Measurements from ENCODE around the gene KYNU.
A peak's percentile ranks its signal among the peaks of the same experiment; 100 is the strongest.
"Not testable (repeated sequence)": the region's sequence is repeated elsewhere in the genome, so short reads cannot be mapped to it uniquely, and the experiment has no call there.

KYNU gene

GRCh38 chr2:143026411-143027054, 149.1 kb downstream of the KYNU start:
- DNase-seq (ENCODE audit: low spot score), result no peak

GRCh38 chr2:143029141-143029540, 151.7 kb downstream of the KYNU start:
- DNase-seq (ENCODE audit: low spot score), result no peak

- no peak for DNase-seq (ENCODE audit: low spot score)
Observed at GRCh38 chr2:143030127-143030526, 152.7 kb downstream of the KYNU start.

- DNase-seq (ENCODE audit: low spot score), result peak; percentile 69
Observed at GRCh38 chr2:143034292-143035074, 157.0 kb downstream of the KYNU start.

GRCh38 chr2:143051465-143051864, 174.0 kb downstream of the KYNU start:
- no peak for DNase-seq (ENCODE audit: low spot score)

GRCh38 chr2:143053437-143053836, 176.0 kb downstream of the KYNU start:
- DNase-seq (ENCODE audit: low spot score), result not testable (repeated sequence)

- no peak for DNase-seq (ENCODE audit: low spot score)
Observed at GRCh38 chr2:143056550-143056949, 179.1 kb downstream of the KYNU start.

GRCh38 chr2:143058851-143059250, 181.4 kb downstream of the KYNU start:
- DNase-seq (ENCODE audit: low spot score), result no peak

GRCh38 chr2:143063612-143064200, 186.2 kb downstream of the KYNU start:
- DNase-seq (ENCODE audit: low spot score), result no peak

- DNase-seq (ENCODE audit: low spot score), result no peak
Observed at GRCh38 chr2:143068094-143068493, 190.6 kb downstream of the KYNU start.

GRCh38 chr2:143068509-143068908, 191.0 kb downstream of the KYNU start:
- DNase-seq (ENCODE audit: low spot score), result no peak

- no peak for DNase-seq (ENCODE audit: low spot score)
Observed at GRCh38 chr2:143070704-143071103, 193.2 kb downstream of the KYNU start.

- DNase-seq (ENCODE audit: low spot score), result no peak
Observed at GRCh38 chr2:143071185-143071876, 193.9 kb downstream of the KYNU start.

GRCh38 chr2:143074913-143075312, 197.4 kb downstream of the KYNU start:
- DNase-seq (ENCODE audit: low spot score), result not testable (repeated sequence)

GRCh38 chr2:143075711-143076110, 198.2 kb downstream of the KYNU start:
- no peak for DNase-seq (ENCODE audit: low spot score)

GRCh38 chr2:143078104-143078503, 200.6 kb downstream of the KYNU start:
- DNase-seq (ENCODE audit: low spot score), result no peak

GRCh38 chr2:143081616-143082015, 204.2 kb downstream of the KYNU start:
- DNase-seq (ENCODE audit: low spot score), result no peak

GRCh38 chr2:143083636-143084035, 206.2 kb downstream of the KYNU start:
- DNase-seq (ENCODE audit: low spot score), result peak; percentile 47

- no peak for DNase-seq (ENCODE audit: low spot score)
Observed at GRCh38 chr2:143084462-143084861, 207.0 kb downstream of the KYNU start.

GRCh38 chr2:143085125-143085784, 207.8 kb downstream of the KYNU start:
- no peak for DNase-seq (ENCODE audit: low spot score)

GRCh38 chr2:143087033-143087432, 209.6 kb downstream of the KYNU start:
- DNase-seq (ENCODE audit: low spot score), result no peak

- no peak for DNase-seq (ENCODE audit: low spot score)
Observed at GRCh38 chr2:143088388-143088787, 210.9 kb downstream of the KYNU start.
